Iris pigment epithelial cell (primary cell): ENCODE measurements around the gene OR11G2.
"Not testable (repeated sequence)": the region's sequence is repeated elsewhere in the genome, so short reads cannot be mapped to it uniquely, and the experiment has no call there.

Source experiments
- DNase-seq: peaks from one replicate; pipeline ENCODE4 v3.0.0-alpha.2; 2011; ENCODE audit warnings: low read depth

The OR11G2 gene

GRCh38 chr14:20228681-20229080 lies 38.0 kb downstream of the OR11G2 start, which contains the start of gene OR11H7:
OR11H7 (plus strand) TSS chr14:20228981.
- no peak for DNase-seq

GRCh38 chr14:20235415-20235814 lies 44.7 kb downstream of the OR11G2 start:
- not testable (repeated sequence) for DNase-seq

GRCh38 chr14:20247646-20248246 lies 57.0 kb downstream of the OR11G2 start:
- no peak for DNase-seq
